HAP-1 (cell line): Measurements from ENCODE around the gene DCPS.
"Not testable (repeated sequence)": the region's sequence is repeated elsewhere in the genome, so short reads cannot be mapped to it uniquely, and the experiment has no call there.

ENCODE experiments used
- DNase-seq, 2 experiments: peaks; one replicate each; pipeline ENCODE4 v3.0.0-alpha.2; 2016 to 2020; ENCODE audit warnings: low spot score in 2 of 2
- H3K27me3 ChIP-seq: fragments of 250-450 bp; sonication (Bioruptor Pico); 2 replicates; pipeline ENCODE4 v1.5.1; 2020; ENCODE audit warnings: low read depth, mild to moderate bottlenecking, moderate library complexity
- H3K36me3 ChIP-seq: fragments of 250-450 bp; sonication (Bioruptor Pico); replicated peaks from 2 replicates; pipeline ENCODE4 v1.5.1; 2020; ENCODE audit warnings: mild to moderate bottlenecking
- H3K4me1 ChIP-seq: fragments of 250-450 bp; sonication (Bioruptor Pico); 2 replicates; pipeline ENCODE4 v1.5.1; 2020; ENCODE audit warnings: mild to moderate bottlenecking
- H3K4me3 ChIP-seq: fragments of 250-450 bp; sonication (Bioruptor Pico); 2 replicates; pipeline ENCODE4 v1.5.1; 2020; ENCODE audit warnings: mild to moderate bottlenecking, moderate library complexity
- H3K9me3 ChIP-seq: fragments of 250-450 bp; sonication (Bioruptor Pico); 2 replicates; pipeline ENCODE4 v1.5.1; 2020; ENCODE audit warnings: mild to moderate bottlenecking, moderate library complexity
- in situ Hi-C: fragments of 300-500 bp; cut with MboI; formaldehyde crosslinking; loops from 3 replicates; pipeline ENCODE4 v1.14.3; 2020; ENCODE audit warnings: low sequenced_read_pairs, inconsistent platforms, mixed read lengths

DCPS gene

GRCh38 chr11:126390272-126390867 is 86.5 kb downstream of the DCPS start:
- H3K4me3 ChIP-seq = no peak overlapping the region
- no peaks in the 10 kb centered on the region for H3K27me3 ChIP-seq
- no peaks in the 10 kb centered on the region for H3K9me3 ChIP-seq
- DNase-seq = no peak
- no peaks in the 10 kb centered on the region; the same call in 1 of the 2 replicates for H3K4me1 ChIP-seq
- no peaks in the 10 kb centered on the region for H3K36me3 ChIP-seq
- in situ Hi-C loops = no loop called here

- Histone ChIP-seq H3K4me1 (no peaks in the 10 kb centered on the region; the same call in 1 of the 2 replicates), H3K36me3 (no peaks in the 10 kb centered on the region), H3K4me3 (no peak overlapping the region), H3K9me3 (no peaks in the 10 kb centered on the region), H3K27me3 (no peaks in the 10 kb centered on the region)
- DNase-seq = no peak
- in situ Hi-C loops = no loop called here
Measured at GRCh38 chr11:126391286-126391954, 87.6 kb downstream of the DCPS start.

GRCh38 chr11:126391970-126392632 is 88.2 kb downstream of the DCPS start:
- DNase-seq = no peak
- H3K4me3 ChIP-seq = no peak overlapping the region
- H3K9me3 ChIP-seq = no peaks in the 10 kb centered on the region
- no peaks in the 10 kb centered on the region for H3K27me3 ChIP-seq
- in situ Hi-C loops = no loop called here
- H3K36me3 ChIP-seq = no peaks in the 10 kb centered on the region
- H3K4me1 ChIP-seq = no peaks in the 10 kb centered on the region; the same call in 1 of the 2 replicates

DNA sequence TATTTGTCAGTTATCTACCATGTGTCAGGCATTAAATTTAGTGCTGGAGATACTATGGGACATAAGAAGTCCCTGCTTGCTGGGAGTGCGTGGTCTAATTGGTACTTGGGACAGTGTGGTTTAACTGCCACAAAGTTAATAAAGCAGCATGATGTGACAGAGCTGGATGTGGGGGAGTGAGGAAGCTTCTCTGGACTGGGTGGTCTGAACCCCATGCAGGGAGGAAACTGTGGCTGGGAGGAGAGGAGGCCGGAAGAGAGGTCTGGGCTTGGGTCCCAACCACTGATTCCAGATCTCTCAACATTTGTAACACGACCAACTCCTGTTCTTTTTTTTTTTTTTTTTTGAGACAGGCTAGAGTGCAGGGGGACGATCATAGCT is 88.8 kb downstream of the DCPS start:
- H3K36me3 ChIP-seq = no peaks in the 10 kb centered on the region
- no peak overlapping the region for H3K4me3 ChIP-seq
- in situ Hi-C loops = no loop called here
- H3K4me1 ChIP-seq = no peaks in the 10 kb centered on the region; the same call in 1 of the 2 replicates
- no peaks in the 10 kb centered on the region for H3K27me3 ChIP-seq
- no peaks in the 10 kb centered on the region for H3K9me3 ChIP-seq
- no peak for DNase-seq

DNA sequence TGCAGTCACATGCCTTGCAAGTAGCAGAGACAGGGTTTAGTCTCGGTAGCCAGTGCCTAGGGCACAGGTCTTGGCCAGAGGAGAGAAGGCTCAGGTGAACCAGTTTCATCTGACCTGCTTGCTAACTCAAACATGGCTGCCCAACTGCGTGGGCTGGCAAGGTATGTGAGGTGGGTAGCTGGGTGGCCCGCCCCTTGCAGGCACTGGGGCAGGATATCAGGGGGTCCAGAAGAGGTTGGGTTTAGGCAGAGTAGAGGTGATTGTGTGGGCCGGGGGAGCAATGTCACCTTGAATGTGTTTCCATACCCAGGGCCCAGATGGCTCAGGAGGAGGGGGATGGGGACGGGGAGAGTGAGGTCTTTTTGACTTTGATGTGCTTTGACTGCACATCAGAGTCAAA is 89.3 kb downstream of the DCPS start:
- H3K4me3 ChIP-seq = no peak overlapping the region
- H3K36me3 ChIP-seq = no peaks in the 10 kb centered on the region
- H3K4me1 ChIP-seq = no peaks in the 10 kb centered on the region; the same call in 1 of the 2 replicates
- no peaks in the 10 kb centered on the region for H3K27me3 ChIP-seq
- H3K9me3 ChIP-seq = no peaks in the 10 kb centered on the region
- no peak for DNase-seq
- in situ Hi-C loops = no loop called here

GRCh38 chr11:126394036-126394435 is 90.2 kb downstream of the DCPS start:
- in situ Hi-C loops = no loop called here
- no peak for DNase-seq
- Histone ChIP-seq H3K4me3 (no peak overlapping the region), H3K4me1 (no peaks in the 10 kb centered on the region; the same call in 1 of the 2 replicates), H3K9me3 (no peaks in the 10 kb centered on the region), H3K27me3 (no peaks in the 10 kb centered on the region), H3K36me3 (no peaks in the 10 kb centered on the region)

GRCh38 chr11:126394634-126395072 is 90.8 kb downstream of the DCPS start:
- H3K27me3 ChIP-seq, H3K9me3 ChIP-seq, H3K4me3 ChIP-seq, in situ Hi-C loops, H3K4me1 ChIP-seq, H3K36me3 ChIP-seq, DNase-seq: not testable (repeated sequence)
